ENCODE results near the gene ATP5PD. TPM values are rescaled to one million over a fixed set of nuclear protein-coding genes. Genes with fewer than 3 reads are reported as not detected.

ATP5PD gene
- total RNA-seq, 1 donor from 2014 or later: 239 TPM

- no peaks in the 10 kb centered on the region for H3K27me3 ChIP-seq (ENCODE audit: insufficient read depth, low read length)
- no peak overlapping the region for H3K4me3 ChIP-seq (ENCODE audit: insufficient read depth, low read depth, low read length)
- no peak overlapping the region for H3K27ac ChIP-seq (ENCODE audit: low read depth, low read length)
- no peaks in the 10 kb centered on the region for H3K79me2 ChIP-seq (ENCODE audit: insufficient read depth, low read length)
- Mint-ChIP-seq H3K27me3 (ENCODE audit: low read depth, unreplicated experiment) (no peaks in the 10 kb centered on the region), H3K4me3 (ENCODE audit: unreplicated experiment) (no peak overlapping the region), H3K4me1 (ENCODE audit: low read depth, unreplicated experiment) (no peaks in the 10 kb centered on the region), H3K36me3 (ENCODE audit: low read depth, unreplicated experiment) (peaks cover 12% of the 10 kb centered on the region), H3K9me3 (ENCODE audit: unreplicated experiment) (no peaks in the 10 kb centered on the region), H3K27ac (ENCODE audit: unreplicated experiment) (no peak overlapping the region)
- H3K4me2 ChIP-seq (ENCODE audit: low read length): no peak overlapping the region
- H2AFZ ChIP-seq (ENCODE audit: low read depth, low read length): no peak overlapping the region
- no peaks in the 10 kb centered on the region for H3K9me3 ChIP-seq (ENCODE audit: insufficient read depth, low read depth, low read length)
- H3K9ac ChIP-seq (ENCODE audit: low read length): no peak overlapping the region
- DNase-seq (ENCODE audit: low read depth): no peak
- no peak for FAIRE-seq
- TF ChIP-seq CTCF (IDR thresholded peaks at IDR 0.05; ENCODE audit: insufficient read depth, low read depth, low read length) (no peak), EZH2 (IDR thresholded peaks at IDR 0.05; ENCODE audit: insufficient read depth, low read length) (no peak)
- peaks cover 22% of the 10 kb centered on the region for H4K20me1 ChIP-seq (ENCODE audit: insufficient read depth, low read length)
- peaks cover 7% of the 10 kb centered on the region for H3K36me3 ChIP-seq (ENCODE audit: insufficient read depth, low read length)
- H3K4me1 ChIP-seq (ENCODE audit: insufficient read depth, low read length): no peaks in the 10 kb centered on the region
Observed at GRCh38 chr17:75005291-75005690, 41.5 kb downstream of the ATP5PD start.

- no peak overlapping the region for H3K4me3 Mint-ChIP-seq (ENCODE audit: unreplicated experiment)
- Histone ChIP-seq H3K9ac (ENCODE audit: low read length) (no peak overlapping the region), H3K27me3 (ENCODE audit: insufficient read depth, low read length) (no peaks in the 10 kb centered on the region), H3K4me2 (ENCODE audit: low read length) (no peak overlapping the region), H3K36me3 (ENCODE audit: insufficient read depth, low read length) (peaks cover 8% of the 10 kb centered on the region), H2AFZ (ENCODE audit: low read depth, low read length) (no peak overlapping the region), H3K9me3 (ENCODE audit: insufficient read depth, low read depth, low read length) (no peaks in the 10 kb centered on the region), H3K27ac (ENCODE audit: low read depth, low read length) (no peak overlapping the region), H3K4me3 (ENCODE audit: insufficient read depth, low read depth, low read length) (no peak overlapping the region), H4K20me1 (ENCODE audit: insufficient read depth, low read length) (peaks cover 23% of the 10 kb centered on the region), H3K4me1 (ENCODE audit: insufficient read depth, low read length) (no peaks in the 10 kb centered on the region), H3K79me2 (ENCODE audit: insufficient read depth, low read length) (peaks cover 6% of the 10 kb centered on the region)
- TF ChIP-seq CTCF (IDR thresholded peaks at IDR 0.05; ENCODE audit: insufficient read depth, low read depth, low read length) (no peak), EZH2 (IDR thresholded peaks at IDR 0.05; ENCODE audit: insufficient read depth, low read length) (no peak)
- no peaks in the 10 kb centered on the region for H3K27me3 Mint-ChIP-seq (ENCODE audit: low read depth, unreplicated experiment)
- H3K4me1 Mint-ChIP-seq (ENCODE audit: low read depth, unreplicated experiment): no peaks in the 10 kb centered on the region
- no peak overlapping the region for H3K27ac Mint-ChIP-seq (ENCODE audit: unreplicated experiment)
- FAIRE-seq: no peak
- no peaks in the 10 kb centered on the region for H3K9me3 Mint-ChIP-seq (ENCODE audit: unreplicated experiment)
- H3K36me3 Mint-ChIP-seq (ENCODE audit: low read depth, unreplicated experiment): peaks cover 12% of the 10 kb centered on the region
- DNase-seq (ENCODE audit: low read depth): no peak
Observed at GRCh38 chr17:75004371-75004770, 42.4 kb downstream of the ATP5PD start.

- H3K79me2 ChIP-seq (ENCODE audit: insufficient read depth, low read length): peaks cover 9% of the 10 kb centered on the region
- no peaks in the 10 kb centered on the region for H3K4me1 ChIP-seq (ENCODE audit: insufficient read depth, low read length)
- no peak overlapping the region for H3K27ac ChIP-seq (ENCODE audit: low read depth, low read length)
- Mint-ChIP-seq H3K4me3 (ENCODE audit: unreplicated experiment) (no peak overlapping the region), H3K27me3 (ENCODE audit: low read depth, unreplicated experiment) (no peaks in the 10 kb centered on the region), H3K4me1 (ENCODE audit: low read depth, unreplicated experiment) (peaks cover under 1% of the 10 kb centered on the region), H3K36me3 (ENCODE audit: low read depth, unreplicated experiment) (peaks cover 13% of the 10 kb centered on the region), H3K9me3 (ENCODE audit: unreplicated experiment) (no peaks in the 10 kb centered on the region), H3K27ac (ENCODE audit: unreplicated experiment) (no peak overlapping the region)
- peaks cover 11% of the 10 kb centered on the region for H3K36me3 ChIP-seq (ENCODE audit: insufficient read depth, low read length)
- no peak overlapping the region for H2AFZ ChIP-seq (ENCODE audit: low read depth, low read length)
- no peak overlapping the region for H3K4me3 ChIP-seq (ENCODE audit: insufficient read depth, low read depth, low read length)
- DNase-seq (ENCODE audit: low read depth) (no peak), FAIRE-seq (no peak)
- no peaks in the 10 kb centered on the region for H3K9me3 ChIP-seq (ENCODE audit: insufficient read depth, low read depth, low read length)
- no peak overlapping the region for H3K4me2 ChIP-seq (ENCODE audit: low read length)
- no peak overlapping the region for H3K9ac ChIP-seq (ENCODE audit: low read length)
- peaks cover 28% of the 10 kb centered on the region for H4K20me1 ChIP-seq (ENCODE audit: insufficient read depth, low read length)
- no peaks in the 10 kb centered on the region for H3K27me3 ChIP-seq (ENCODE audit: insufficient read depth, low read length)
- TF ChIP-seq EZH2 (IDR thresholded peaks at IDR 0.05; ENCODE audit: insufficient read depth, low read length) (no peak), CTCF (IDR thresholded peaks at IDR 0.05; ENCODE audit: insufficient read depth, low read depth, low read length) (no peak)
Observed at GRCh38 chr17:75003957-75004355, 42.8 kb downstream of the ATP5PD start.

All from astrocyte (in vitro differentiated cells and primary cell).